Measurements from ENCODE around the gene NFIC. TPM values are rescaled to one million over a fixed set of nuclear protein-coding genes. Genes with fewer than 3 reads are reported as not detected.

NFIC gene
- total RNA-seq, 4 donors from 2014 or later = 102 to 236 (median 158) TPM

GRCh38 chr19:3407556-3408516 is 41.5 kb downstream of the NFIC start:
- WGBS, 2 donors = 24 to 26% methylated on average over 27 of the region's 27 CpGs
- no peak for DNase-seq (ENCODE audit: low spot score in 2 of 2)
- TF ChIP-seq POLR2A (IDR thresholded peaks at IDR 0.05) (no peak), CTCF (IDR thresholded peaks at IDR 0.05) (no peak)
- intact Hi-C loops (cut with DNase I; ENCODE audit: low total_unique reads) = no loop called here
- H3K4me3 ChIP-seq (ENCODE audit: low read depth, poor library complexity, severe bottlenecking) = no peak overlapping the region

GRCh38 chr19:3408996-3409345 is 42.6 kb downstream of the NFIC start:
- H3K4me3 ChIP-seq (ENCODE audit: low read depth, poor library complexity, severe bottlenecking) = no peak overlapping the region
- intact Hi-C loops (cut with DNase I; ENCODE audit: low total_unique reads) = no loop called here
- WGBS, 2 donors = 66 to 69% methylated on average over 11 of the region's 11 CpGs
- DNase-seq (ENCODE audit: low spot score in 2 of 2) = no peak
- TF ChIP-seq CTCF (IDR thresholded peaks at IDR 0.05) = no peak
- no peak for TF ChIP-seq POLR2A (IDR thresholded peaks at IDR 0.05)

DNA sequence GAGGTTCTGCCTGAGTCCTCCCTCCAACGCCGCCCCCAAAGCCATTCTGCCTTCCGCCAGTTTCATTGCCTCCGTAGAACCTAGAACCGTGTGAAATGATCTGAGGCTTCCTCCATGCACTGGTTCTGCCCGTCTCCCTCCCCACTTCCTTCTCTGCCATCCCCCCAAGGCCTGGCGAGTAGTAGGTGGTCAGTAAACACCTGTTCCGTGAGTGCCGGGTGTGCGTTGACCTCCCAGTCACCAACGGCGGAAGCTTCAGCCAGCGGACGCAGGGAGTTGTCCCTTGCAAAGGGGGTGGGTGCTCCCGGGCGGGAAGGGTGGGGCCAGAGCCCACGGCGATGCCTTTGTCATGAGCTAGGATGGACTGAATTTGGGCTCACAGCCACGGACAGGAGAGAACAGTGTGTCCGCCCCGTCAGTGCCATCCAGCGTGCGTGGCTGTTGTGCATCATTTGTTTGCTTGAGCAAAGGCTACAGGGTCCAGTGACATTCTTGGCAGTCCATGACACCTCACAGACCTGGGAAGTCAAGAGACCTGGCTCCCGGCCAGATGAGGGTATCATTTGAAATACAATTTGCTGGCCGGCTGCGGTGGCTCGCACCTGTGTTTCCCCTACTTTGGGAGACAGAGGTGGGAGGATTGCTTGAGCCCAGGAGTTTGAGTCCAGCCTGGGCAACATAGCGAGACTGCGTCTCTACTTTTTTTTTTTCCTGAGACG is 43.1 kb downstream of the NFIC start:
- intact Hi-C loops (cut with DNase I; ENCODE audit: low total_unique reads) = no loop called here
- 32 to 33% methylated on average over 28 to 30 of the region's 30 CpGs for WGBS, 2 donors
- DNase-seq (ENCODE audit: low spot score in 2 of 2) = peak; percentile 71 to 95
- no peak for TF ChIP-seq POLR2A (IDR thresholded peaks at IDR 0.05)
- no peak for TF ChIP-seq CTCF (IDR thresholded peaks at IDR 0.05)
- no peak overlapping the region for H3K4me3 ChIP-seq (ENCODE audit: low read depth, poor library complexity, severe bottlenecking)

GRCh38 chr19:3411636-3412035 is 45.3 kb downstream of the NFIC start:
- no peak for DNase-seq (ENCODE audit: low spot score in 2 of 2)
- no peak overlapping the region for H3K4me3 ChIP-seq (ENCODE audit: low read depth, poor library complexity, severe bottlenecking)
- TF ChIP-seq CTCF (IDR thresholded peaks at IDR 0.05) = no peak
- no peak for TF ChIP-seq POLR2A (IDR thresholded peaks at IDR 0.05)
- intact Hi-C loops (cut with DNase I; ENCODE audit: low total_unique reads) = no loop called here
- 71 to 79% methylated on average over 13 of the region's 13 CpGs for WGBS, 2 donors

DNA sequence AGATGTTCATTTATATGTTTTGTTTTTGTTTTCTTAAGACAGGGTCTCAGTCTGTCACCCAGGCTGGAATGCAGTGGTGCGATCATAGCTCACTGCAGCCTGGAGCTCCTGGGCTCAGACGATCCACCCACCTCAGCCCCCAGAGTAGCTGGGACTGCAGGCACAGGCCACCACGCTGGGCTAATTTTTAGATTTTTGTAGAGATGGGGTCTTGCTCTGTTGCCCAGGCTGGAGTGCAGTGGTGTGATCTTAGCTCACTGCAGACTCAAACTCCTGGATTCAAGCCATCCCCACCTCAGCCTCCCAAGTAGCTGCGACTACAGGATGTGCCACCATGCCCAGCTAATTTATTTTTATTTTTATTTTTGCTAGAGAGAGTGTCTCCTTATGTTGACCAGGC is 45.7 kb downstream of the NFIC start:
- WGBS, 2 donors = 81 to 91% methylated on average over 4 of the region's 4 CpGs

More for the DNA sequence above, 45.7 kb downstream of the NFIC start:
- DNase-seq (ENCODE audit: low spot score in 2 of 2) = no peak
- no peak overlapping the region for H3K4me3 ChIP-seq (ENCODE audit: low read depth, poor library complexity, severe bottlenecking)
- intact Hi-C loops (cut with DNase I; ENCODE audit: low total_unique reads) = no loop called here
- TF ChIP-seq POLR2A (IDR thresholded peaks at IDR 0.05) (no peak), CTCF (IDR thresholded peaks at IDR 0.05) (no peak)
